OCI-LY7 (cell line): Measurements from ENCODE around the gene GNLY. TPM values are rescaled to one million over a fixed set of nuclear protein-coding genes. Genes with fewer than 3 reads are reported as not detected.

ENCODE experiments used
- BruUV-seq: library from RNA; stranded (reverse); fragments of 400-500 nt; replicated peaks from 2 replicates; lab custom pipeline; 2021; lab: Mats Ljungman, UMichigan
- CTCF ChIA-PET: fragments of 300-600 bp; sonication (Branson Sonifier 250); formaldehyde crosslinking; loops from one replicate; lab custom pipeline; 2022; ENCODE audit warnings: antibody characterized with exemption; ENCODE audit not compliant: unreplicated experiment; lab: Charles Lee
- POLR2A ChIA-PET: fragments of 300-600 bp; sonication (Branson Sonifier 250); formaldehyde crosslinking; loops from one replicate; lab custom pipeline; 2022; ENCODE audit warnings: antibody characterized with exemption; lab: Charles Lee
- DNase-seq: peaks from one replicate; pipeline ENCODE4 v3.0.0-alpha.2; 2015; ENCODE audit warnings: low spot score
- H2AFZ ChIP-seq: fragments of 200-600 bp; sonication (generic), shearing (Covaris generic); 2 replicates; pipeline ENCODE4 v1.6.1; 2014; ENCODE audit warnings: mild to moderate bottlenecking, antibody characterized with exemption, low read length, moderate library complexity
- H3K27ac ChIP-seq: fragments of 200-600 bp; sonication (generic); 2 replicates; pipeline ENCODE4 v1.5.1; 2014; ENCODE audit warnings: mixed run types, low read depth, mild to moderate bottlenecking, moderate library complexity, low read length, inconsistent platforms; ENCODE audit not compliant: poor library complexity, severe bottlenecking
- H3K36me3 ChIP-seq: fragments of 200-600 bp; sonication (generic); 2 replicates; pipeline ENCODE4 v1.6.1; 2014; ENCODE audit warnings: mild to moderate bottlenecking, antibody characterized with exemption, low read length, moderate library complexity, mixed read lengths; ENCODE audit not compliant: insufficient read depth
- H3K4me1 ChIP-seq: fragments of 200-600 bp; sonication (generic); 2 replicates; pipeline ENCODE4 v1.5.1; 2014; ENCODE audit warnings: mild to moderate bottlenecking, low read length; ENCODE audit not compliant: insufficient read depth, poor library complexity, severe bottlenecking
- H3K4me2 ChIP-seq: fragments of 200-600 bp; sonication (generic); 2 replicates; pipeline ENCODE4 v1.6.1; 2014; ENCODE audit warnings: mild to moderate bottlenecking, low read length
- H3K4me3 ChIP-seq: fragments of 200-600 bp; sonication (generic); 2 replicates; pipeline ENCODE4 v1.5.1; 2014; ENCODE audit warnings: mild to moderate bottlenecking, low read depth, low read length; ENCODE audit not compliant: poor library complexity, severe bottlenecking
- H3K79me2 ChIP-seq: fragments of 200-600 bp; sonication (generic); 2 replicates; pipeline ENCODE4 v1.6.1; 2016; ENCODE audit warnings: low read depth, mild to moderate bottlenecking, low read length, moderate library complexity, mixed read lengths; ENCODE audit not compliant: insufficient read depth
- H3K9me2 ChIP-seq: fragments of 200-600 bp; sonication (generic); 2 replicates; pipeline ENCODE4 v1.6.1; 2016; ENCODE audit warnings: mild to moderate bottlenecking, low read length, mixed read lengths; ENCODE audit not compliant: insufficient read depth
- H3K9me3 ChIP-seq: fragments of 200-600 bp; sonication (generic); 2 replicates; pipeline ENCODE4 v1.6.1; 2014; ENCODE audit warnings: mild to moderate bottlenecking, mixed run types, low read length, mixed read lengths
- H4K20me1 ChIP-seq: fragments of 200-600 bp; sonication (generic); 2 replicates; pipeline ENCODE4 v1.6.1; 2014; ENCODE audit warnings: mild to moderate bottlenecking, antibody characterized with exemption, low read length, moderate library complexity, mixed read lengths; ENCODE audit not compliant: insufficient read depth
- EZH2phosphoT487 ChIP-seq: fragments of 200-600 bp; sonication (generic); IDR thresholded peaks from 2 replicates; pipeline ENCODE4 v1.6.1; 2018; ENCODE audit warnings: low read depth, borderline replicate concordance, mild to moderate bottlenecking, mixed run types, antibody characterized with exemption, low read length, moderate library complexity, mixed read lengths
- intact Hi-C: fragments of 100-400 bp; cut with micrococcal nuclease; formaldehyde crosslinking; loops from one replicate; pipeline ENCODE4 v1.10.0; 2022; ENCODE audit not compliant: unreplicated experiment
- total RNA-seq, 2 experiments: library from RNA; depleted of rRNA in 1 of 2; stranded (reverse); fragments of >200 nt in 1 of 2; shearing (Covaris generic) in 1 of 2; gene quantifications; 2 replicates each; pipeline ENCODE4 v1.2.3, GENCODE V29; 2014 to 2022
- TF ChIP-seq, protein P1 (sequence below): fragments of 200-600 bp; sonication (generic); conservative IDR thresholded peaks from 2 replicates; pipeline ENCODE4 v1.5.1; 2014; ENCODE audit warnings: mild to moderate bottlenecking, antibody characterized with exemption, low read length, moderate library complexity, mixed read lengths

GNLY gene
- total RNA-seq, 2 experiments from 2014 or later = not detected

GRCh38 chr2:85666016-85666415 is 28.1 kb upstream of the GNLY start:
- BruUV-seq = no TSS peak

DNA sequence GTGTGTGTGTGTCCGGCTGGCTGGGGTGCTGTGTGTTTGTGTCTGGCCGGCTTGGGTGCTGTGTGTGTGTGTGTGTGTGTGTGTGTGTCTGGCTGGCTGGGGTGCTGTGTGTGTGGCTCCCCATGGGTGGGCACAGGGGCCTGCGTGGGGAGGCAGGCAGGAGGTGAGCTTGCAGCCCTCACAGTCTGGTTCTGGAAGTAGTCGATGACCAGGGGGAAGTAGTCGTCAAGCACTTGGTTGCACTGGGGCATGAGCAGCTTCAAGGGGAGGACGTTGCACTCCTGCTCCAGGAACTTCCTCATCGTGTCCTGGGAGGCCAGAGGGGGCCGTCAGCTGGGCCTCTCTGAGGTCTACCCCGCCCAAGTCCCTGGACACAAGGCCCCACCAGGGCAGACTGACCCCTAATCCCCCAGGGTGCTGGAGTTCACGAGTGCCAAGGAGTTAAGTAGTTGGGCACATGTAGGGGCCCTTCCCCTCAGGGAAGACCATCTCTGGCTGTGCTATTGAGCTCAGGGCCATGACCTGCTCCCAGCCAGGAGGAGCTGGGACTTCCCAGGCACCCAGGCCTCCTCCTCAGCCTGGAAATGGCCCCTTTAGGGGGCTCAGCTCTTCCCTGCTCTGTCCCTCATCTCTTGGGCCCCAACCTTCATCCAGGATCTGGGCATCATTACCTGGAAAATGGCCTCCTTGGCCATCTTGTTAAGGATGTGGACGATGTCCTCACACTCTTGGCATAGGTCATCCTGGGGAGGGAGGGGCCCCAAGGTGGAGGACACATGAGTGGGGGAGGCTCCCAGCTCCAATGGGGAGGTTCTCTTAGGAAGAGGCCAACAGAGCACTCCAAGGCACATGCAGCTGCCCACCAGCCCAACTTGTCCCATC is 27.5 kb upstream of the GNLY start:
- no TSS peak for BruUV-seq
- H3K27ac ChIP-seq = no peak overlapping the region
- H4K20me1 ChIP-seq = no peaks in the 10 kb centered on the region
- ChIA-PET CTCF (no interaction called here), POLR2A (interaction anchor here (0.6 kb wide), 1 partner anchor 14 kb away, joined by 4 read pairs; no protein-coding TSS in a partner anchor)
- intact Hi-C loops = no loop called here
- H3K4me1 ChIP-seq = peaks cover 4% of the 10 kb centered on the region
- no peak overlapping the region for H2AFZ ChIP-seq
- H3K9me3 ChIP-seq = no peaks in the 10 kb centered on the region
- no peaks in the 10 kb centered on the region for H3K9me2 ChIP-seq
- no peak overlapping the region for H3K4me2 ChIP-seq
- H3K4me3 ChIP-seq = no peak overlapping the region
- H3K36me3 ChIP-seq = no peaks in the 10 kb centered on the region
- TF ChIP-seq EZH2phosphoT487 = no peak
- TF ChIP-seq, protein P1, sequence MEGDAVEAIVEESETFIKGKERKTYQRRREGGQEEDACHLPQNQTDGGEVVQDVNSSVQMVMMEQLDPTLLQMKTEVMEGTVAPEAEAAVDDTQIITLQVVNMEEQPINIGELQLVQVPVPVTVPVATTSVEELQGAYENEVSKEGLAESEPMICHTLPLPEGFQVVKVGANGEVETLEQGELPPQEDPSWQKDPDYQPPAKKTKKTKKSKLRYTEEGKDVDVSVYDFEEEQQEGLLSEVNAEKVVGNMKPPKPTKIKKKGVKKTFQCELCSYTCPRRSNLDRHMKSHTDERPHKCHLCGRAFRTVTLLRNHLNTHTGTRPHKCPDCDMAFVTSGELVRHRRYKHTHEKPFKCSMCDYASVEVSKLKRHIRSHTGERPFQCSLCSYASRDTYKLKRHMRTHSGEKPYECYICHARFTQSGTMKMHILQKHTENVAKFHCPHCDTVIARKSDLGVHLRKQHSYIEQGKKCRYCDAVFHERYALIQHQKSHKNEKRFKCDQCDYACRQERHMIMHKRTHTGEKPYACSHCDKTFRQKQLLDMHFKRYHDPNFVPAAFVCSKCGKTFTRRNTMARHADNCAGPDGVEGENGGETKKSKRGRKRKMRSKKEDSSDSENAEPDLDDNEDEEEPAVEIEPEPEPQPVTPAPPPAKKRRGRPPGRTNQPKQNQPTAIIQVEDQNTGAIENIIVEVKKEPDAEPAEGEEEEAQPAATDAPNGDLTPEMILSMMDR = no peak
- no peak for DNase-seq
- no peaks in the 10 kb centered on the region for H3K79me2 ChIP-seq

More at GRCh38 chr2:85666016-85666415, 28.1 kb upstream of the GNLY start:
- DNase-seq = no peak
- Histone ChIP-seq H3K4me2 (no peak overlapping the region), H4K20me1 (no peaks in the 10 kb centered on the region), H3K9me2 (no peaks in the 10 kb centered on the region), H3K79me2 (no peaks in the 10 kb centered on the region), H3K36me3 (no peaks in the 10 kb centered on the region), H3K27ac (no peak overlapping the region), H3K4me1 (peaks cover 4% of the 10 kb centered on the region), H3K4me3 (no peak overlapping the region), H2AFZ (no peak overlapping the region), H3K9me3 (no peaks in the 10 kb centered on the region)
- ChIA-PET CTCF (no interaction called here), POLR2A (interaction anchor here (0.6 kb wide), 1 partner anchor 14 kb away, joined by 4 read pairs; no protein-coding TSS in a partner anchor)
- TF ChIP-seq EZH2phosphoT487 = no peak
- TF ChIP-seq, protein P1 = no peak
- intact Hi-C loops = no loop called here

DNA sequence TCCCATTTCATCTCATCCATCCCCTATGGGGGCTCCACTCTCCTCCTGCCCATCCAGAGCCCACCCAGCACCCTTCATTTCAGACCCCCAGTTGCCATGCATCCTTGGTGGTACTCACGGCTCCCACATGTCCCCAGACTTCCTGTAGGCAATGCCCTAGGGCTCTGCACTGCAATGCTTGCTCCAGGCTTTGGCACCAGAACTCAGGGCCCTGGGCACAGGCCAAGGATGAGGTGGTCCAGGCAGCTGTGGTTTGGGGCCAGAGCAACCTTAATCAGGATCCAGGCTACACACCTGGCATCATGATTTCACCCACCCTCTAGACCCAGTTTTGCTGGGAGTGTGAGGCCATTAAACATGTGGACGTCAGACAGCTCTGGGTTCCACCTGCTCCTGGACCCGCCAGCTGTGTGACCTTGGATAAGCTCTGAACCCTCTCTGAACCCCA is 26.6 kb upstream of the GNLY start:
- DNase-seq = no peak
- Histone ChIP-seq H4K20me1 (no peaks in the 10 kb centered on the region), H3K36me3 (no peaks in the 10 kb centered on the region), H3K9me2 (no peaks in the 10 kb centered on the region), H2AFZ (no peak overlapping the region), H3K4me2 (no peak overlapping the region), H3K27ac (no peak overlapping the region), H3K79me2 (no peaks in the 10 kb centered on the region), H3K4me3 (no peak overlapping the region), H3K9me3 (no peaks in the 10 kb centered on the region), H3K4me1 (peaks cover 4% of the 10 kb centered on the region)
- BruUV-seq = no TSS peak
- intact Hi-C loops = no loop called here
- TF ChIP-seq EZH2phosphoT487 = no peak
- TF ChIP-seq, protein P1 = no peak
- ChIA-PET CTCF (no interaction called here), POLR2A (no interaction called here)
